IPS-18c (cell line): ENCODE data around the gene BMP2.

Experiments used
- H3K4me3 ChIP-seq: 2 replicates; pipeline ENCODE4 v1.7.0; 2013; ENCODE audit warnings: low read depth, mild to moderate bottlenecking, low read length, moderate library complexity; ENCODE audit not compliant: insufficient read depth
- H3K9me3 ChIP-seq: one replicate; pipeline ENCODE4 v1.6.1; 2013; ENCODE audit warnings: mild to moderate bottlenecking, low read length, moderate library complexity; ENCODE audit not compliant: control insufficient read depth, insufficient read depth

The BMP2 gene

DNA sequence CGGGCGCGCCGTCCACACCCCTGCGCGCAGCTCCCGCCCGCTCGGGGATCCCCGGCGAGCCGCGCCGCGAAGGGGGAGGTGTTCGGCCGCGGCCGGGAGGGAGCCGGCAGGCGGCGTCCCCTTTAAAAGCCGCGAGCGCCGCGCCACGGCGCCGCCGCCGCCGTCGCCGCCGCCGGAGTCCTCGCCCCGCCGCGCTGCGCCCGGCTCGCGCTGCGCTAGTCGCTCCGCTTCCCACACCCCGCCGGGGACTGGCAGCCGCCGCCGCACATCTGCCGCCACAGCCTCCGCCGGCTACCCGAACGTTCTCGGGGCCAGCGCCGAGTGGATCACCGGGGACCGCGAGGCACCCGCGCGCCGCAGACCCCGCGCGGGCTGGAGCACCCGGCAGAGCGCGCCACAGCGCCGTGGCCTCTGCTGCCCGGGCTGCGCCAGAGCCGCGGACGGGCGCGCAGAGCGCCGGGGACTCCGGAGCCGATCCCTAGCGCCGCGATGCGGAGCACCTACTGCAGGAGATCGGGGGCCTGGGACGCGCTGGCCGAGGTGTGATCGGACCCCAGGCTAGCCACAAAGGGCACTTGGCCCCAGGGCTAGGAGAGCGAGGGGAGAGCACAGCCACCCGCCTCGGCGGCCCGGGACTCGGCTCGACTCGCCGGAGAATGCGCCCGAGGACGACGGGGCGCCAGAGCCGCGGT, at the start of gene BMP2:
BMP2 (plus strand) TSS at position 151 of the 692 bp plus-strand sequence. CDS start 2,441 bp downstream, outside the sequence.
- H3K4me3 ChIP-seq = peak within 1 kb of the TSS; percentile 90
- peaks cover 2% of the 10 kb centered on the region for H3K9me3 ChIP-seq

DNA sequence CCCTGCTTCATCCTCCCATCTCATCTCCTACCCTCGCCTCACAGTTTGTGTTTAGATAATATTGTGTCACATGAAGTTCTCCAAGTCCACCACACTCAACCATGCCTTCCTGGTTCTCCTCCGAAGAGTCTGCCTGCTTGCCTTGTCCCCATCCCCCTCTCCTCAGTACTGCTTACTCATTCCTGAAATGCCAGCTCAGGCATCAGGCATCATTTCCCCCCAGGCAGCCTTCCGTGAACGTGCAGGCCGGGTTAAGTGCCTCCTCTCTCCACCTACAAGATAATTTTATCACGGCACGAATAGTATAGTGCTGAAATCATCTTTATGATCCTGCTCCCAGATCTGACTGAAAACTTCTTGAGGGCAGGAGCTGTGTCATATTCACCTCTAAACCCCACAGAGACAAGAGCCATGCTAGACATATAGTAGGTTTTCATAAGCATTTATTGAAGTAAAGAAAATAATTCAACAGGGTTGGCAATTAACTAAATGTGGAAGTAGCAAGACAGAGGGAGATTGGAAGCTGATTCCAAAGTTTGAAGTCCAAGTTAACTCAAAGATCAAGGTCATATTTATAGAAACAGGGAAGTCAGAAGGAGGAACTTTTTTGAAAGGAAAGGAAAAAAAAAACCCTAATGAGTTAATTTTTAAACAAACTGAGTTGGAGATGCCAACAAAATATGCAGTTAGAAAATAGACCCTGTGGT, 48.7 kb upstream of the BMP2 start:
- no peak overlapping the region for H3K4me3 ChIP-seq

DNA sequence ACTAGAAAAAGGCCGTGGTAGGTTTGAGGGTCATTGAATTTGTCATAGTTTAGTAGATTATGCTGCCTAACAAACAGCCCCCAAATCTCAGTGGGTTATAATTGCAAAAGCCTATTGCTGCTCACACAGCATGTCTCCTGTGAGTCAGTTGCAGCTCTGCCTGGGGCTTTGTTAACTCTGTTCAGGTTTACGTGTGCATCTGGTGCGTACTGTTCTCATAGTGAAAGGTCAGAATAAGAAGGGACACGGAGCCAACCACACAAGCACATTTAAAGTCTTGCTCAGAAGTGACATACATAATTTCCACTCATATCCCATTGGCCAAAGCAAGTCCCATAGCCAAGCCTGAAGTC, 48.1 kb upstream of the BMP2 start:
- H3K9me3 ChIP-seq = no peaks in the 10 kb centered on the region
- H3K4me3 ChIP-seq = no peak overlapping the region

More for the DNA sequence above, 48.7 kb upstream of the BMP2 start:
- H3K9me3 ChIP-seq = no peaks in the 10 kb centered on the region

DNA sequence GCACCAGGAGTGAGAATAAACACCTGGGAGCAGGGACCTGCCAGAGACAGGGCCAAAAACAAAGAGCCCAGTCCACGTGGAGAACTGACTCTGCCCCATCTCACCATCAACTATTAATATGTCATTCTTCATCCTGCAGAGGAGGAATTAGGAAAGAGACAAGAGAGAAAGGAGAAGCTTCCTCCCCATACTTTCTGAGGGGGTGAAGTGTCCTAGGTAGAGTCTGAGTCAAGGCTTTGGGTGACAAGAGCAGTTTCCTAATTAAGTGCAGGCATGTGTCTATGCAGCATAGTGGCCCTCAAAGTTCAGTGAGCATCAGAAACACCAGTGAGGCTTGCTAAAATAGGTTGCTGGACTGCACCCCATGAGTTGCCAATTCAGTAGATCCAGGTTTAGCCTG, 40.7 kb upstream of the BMP2 start:
- Histone ChIP-seq H3K9me3 (no peaks in the 10 kb centered on the region), H3K4me3 (no peak overlapping the region)

DNA sequence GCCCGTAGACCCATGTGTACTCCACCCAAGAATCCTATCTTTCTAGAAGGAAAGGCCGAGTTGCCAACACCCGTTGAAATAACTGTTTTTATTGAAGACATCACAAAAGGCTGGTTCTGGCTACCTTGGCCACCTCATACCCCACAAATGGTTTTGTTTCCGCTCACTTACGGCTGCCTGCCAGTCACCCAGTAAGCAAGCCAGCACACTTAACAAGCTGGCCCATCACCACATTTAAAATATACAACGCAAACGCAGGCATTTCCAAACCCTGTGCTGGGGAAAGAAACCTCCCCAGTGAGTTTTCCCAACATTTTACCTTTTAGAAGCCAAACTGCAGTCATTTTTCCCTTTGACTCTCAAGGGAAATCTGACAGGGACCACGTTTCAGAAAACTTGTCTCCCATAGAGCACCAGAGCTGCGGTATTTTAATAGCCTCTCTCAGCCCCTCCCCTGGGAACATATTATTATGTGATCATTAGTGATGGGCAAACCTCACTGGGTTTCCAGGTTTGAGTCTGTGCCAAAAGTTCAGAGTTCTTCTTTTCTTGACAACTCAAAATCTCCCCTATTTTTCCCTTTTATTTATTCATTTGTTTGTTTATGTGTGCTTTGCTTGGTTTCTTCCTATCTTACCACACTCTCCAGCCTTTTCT, 36.7 kb upstream of the BMP2 start:
- Histone ChIP-seq H3K4me3 (no peak overlapping the region), H3K9me3 (no peaks in the 10 kb centered on the region)

DNA sequence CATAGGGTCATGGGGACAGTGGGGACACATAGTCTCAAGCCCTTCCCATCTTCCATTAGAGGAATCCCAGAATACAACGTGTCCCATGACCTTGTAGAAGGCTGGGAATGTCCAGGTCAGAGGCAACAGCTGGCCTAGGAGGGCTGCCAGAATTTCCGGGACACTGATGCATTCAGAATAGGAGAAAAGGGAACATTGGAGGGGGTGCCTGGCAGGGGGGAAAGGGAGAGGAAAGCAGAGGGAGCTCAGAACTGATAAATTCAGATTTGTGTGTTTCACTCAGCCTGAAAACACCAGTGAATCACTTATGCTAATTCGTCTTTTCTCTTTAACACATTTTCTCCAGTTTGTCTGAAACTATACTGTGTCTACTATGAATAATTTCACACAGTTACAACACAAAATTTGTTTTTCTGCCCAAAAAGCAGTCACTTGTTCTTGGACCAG, 35.5 kb upstream of the BMP2 start:
- Histone ChIP-seq H3K4me3 (no peak overlapping the region), H3K9me3 (no peaks in the 10 kb centered on the region)

DNA sequence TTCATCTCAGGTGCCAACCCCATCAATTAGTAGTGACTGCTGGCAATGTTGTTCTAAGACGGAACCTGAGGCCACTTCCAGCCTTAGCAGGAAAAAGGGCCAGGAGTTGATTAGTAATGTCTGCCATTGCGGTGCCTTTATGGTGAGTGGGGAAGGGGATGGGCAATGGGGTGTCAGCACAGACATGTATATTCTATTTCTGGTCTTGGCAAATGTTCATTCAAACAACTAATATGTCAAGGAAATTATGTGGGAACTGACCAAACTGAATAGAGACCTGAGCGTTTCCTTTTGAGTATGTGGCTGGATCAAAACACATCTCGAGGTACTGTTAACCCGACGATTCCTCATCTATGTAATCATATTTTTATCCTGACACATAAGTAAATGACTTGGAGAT, 34.6 kb upstream of the BMP2 start:
- no peaks in the 10 kb centered on the region for H3K9me3 ChIP-seq
- no peak overlapping the region for H3K4me3 ChIP-seq

DNA sequence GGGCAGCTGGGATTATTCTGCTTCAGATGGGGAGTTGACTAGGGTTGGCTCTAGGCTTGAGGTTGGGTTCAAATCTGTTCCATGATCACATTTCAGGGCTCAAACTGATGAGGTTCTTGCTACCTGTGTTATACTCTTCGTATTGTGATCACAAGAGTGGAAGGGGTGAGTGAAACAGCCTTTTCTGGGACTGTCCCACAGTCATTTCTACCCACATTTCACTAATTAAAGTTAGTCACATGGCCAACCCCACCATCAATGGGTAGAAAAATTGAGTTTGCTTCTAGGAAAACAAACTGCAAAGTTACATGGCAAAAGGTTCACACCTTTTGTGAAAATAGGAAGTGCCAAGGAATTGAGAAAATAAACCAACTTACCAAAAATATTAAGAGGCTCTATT, 33.5 kb upstream of the BMP2 start:
- Histone ChIP-seq H3K4me3 (no peak overlapping the region), H3K9me3 (no peaks in the 10 kb centered on the region)

DNA sequence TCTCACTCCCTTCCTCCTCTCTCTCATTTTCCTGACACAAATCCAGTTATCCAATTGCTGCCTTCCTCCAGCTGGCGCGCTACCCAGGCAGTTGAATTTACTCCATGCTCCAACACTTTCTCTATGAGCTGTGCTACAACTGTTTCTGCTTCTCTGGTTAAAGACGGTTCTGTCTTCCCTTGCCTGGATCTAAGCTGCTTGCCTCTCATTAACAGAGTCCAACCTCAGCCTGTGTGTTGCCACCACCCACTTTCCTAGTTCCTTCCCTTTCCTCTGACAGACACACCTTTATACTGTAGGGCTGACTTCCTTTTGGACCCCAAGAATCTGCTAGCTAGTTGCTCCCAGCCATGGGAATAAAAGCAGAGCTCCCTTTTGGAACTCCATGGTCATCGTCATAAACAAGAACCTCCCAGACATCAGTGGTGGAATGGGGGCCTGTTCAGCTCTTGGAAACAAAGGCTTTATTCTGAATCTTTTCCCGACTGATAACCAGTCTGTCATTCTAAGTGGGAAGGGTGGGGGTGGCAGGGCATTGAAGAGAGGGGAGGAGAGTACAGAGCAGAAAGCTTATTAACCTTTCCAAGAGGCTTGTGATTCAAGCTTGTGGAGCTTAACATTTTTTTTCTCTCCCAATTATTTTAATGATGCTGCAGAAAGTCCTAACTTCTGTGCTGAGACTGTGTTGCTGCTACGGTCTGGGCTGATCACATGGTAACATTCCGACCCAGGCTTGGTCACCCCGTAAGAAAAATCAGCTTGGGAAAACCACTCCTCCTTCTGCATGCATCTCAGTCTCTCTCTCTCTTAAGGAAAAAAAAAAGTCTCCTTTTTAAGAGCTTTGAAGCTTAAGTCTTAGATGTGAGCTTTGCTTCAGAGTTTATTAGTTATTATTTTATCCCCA, 31.3 kb upstream of the BMP2 start:
- Histone ChIP-seq H3K4me3 (no peak overlapping the region), H3K9me3 (no peaks in the 10 kb centered on the region)

DNA sequence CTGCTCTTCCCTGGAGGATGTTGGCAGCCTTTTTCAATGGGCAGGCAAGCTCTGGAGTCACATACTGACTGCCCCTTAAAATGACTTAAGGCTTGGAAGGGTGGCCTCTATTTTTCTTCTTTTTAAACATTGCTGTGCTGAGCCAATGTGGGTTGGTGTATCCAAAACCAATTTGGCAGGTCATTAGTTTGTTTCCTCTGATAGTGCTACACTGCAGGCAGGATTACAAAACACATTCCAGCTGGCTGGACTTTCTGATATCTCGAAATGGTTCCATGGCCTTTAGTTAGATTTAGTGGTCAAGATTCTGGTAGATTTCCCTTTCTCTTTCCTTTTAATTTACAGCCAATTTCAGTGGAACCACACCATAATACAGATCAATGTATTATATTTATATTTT, 28.1 kb upstream of the BMP2 start:
- Histone ChIP-seq H3K4me3 (no peak overlapping the region), H3K9me3 (no peaks in the 10 kb centered on the region)

DNA sequence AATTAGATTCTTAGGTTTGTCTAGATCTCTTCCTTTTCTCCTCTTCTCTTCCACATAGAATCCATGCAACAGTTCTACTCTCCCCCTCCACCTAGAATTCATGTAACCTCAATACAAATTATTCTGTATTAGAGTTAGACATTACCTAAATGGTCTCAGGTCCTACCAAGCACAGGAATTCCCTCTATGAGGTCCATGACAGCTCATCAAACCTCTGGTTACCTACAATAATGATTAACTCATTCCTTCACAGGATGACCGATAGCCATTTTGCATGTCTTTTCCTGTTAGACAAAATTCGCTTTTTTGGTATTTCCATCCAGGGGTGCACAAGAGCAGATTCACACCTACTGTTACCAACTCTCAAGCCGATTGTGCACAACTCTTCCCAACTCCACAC, 27.4 kb upstream of the BMP2 start:
- Histone ChIP-seq H3K9me3 (no peaks in the 10 kb centered on the region), H3K4me3 (no peak overlapping the region)

DNA sequence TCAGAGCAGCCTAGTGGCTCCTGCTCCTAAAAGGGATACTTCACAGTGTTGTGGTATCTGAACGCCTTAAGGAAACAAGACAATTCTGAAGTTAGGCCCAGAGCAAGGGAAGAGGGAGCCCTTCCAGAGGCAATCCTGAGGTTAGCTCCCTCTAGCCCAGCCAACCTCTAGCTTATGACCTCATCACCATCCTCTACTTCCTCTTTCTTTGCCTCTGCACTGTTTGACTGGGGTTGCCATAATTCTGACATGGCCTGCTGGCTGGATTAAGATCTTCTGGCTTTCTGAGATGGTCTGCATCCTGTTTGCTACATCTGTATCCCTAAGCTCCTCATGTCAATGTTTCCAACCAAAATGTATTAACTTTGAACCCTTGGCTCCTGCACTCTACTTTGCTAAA, 23.3 kb upstream of the BMP2 start:
- Histone ChIP-seq H3K4me3 (no peak overlapping the region), H3K9me3 (no peaks in the 10 kb centered on the region)

DNA sequence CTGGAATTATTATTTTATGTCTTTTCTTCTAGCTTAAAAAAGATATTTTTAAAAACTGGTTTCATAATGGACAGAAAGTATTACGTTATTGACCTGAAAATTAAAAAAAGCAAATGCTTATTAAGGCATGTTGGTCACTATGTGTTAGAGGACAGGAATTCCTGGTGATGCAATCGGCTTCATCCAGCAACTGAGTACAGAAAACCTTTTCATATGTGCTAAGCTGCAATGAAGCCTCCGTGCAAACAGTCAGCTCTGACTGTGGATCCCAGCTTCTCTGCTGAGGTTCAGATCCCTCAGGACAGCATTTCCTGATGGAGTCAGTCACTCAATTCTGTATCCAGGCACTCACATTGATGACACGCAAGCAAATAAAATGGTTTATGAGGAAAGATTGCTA, 22.7 kb upstream of the BMP2 start:
- Histone ChIP-seq H3K9me3 (no peaks in the 10 kb centered on the region), H3K4me3 (no peak overlapping the region)

DNA sequence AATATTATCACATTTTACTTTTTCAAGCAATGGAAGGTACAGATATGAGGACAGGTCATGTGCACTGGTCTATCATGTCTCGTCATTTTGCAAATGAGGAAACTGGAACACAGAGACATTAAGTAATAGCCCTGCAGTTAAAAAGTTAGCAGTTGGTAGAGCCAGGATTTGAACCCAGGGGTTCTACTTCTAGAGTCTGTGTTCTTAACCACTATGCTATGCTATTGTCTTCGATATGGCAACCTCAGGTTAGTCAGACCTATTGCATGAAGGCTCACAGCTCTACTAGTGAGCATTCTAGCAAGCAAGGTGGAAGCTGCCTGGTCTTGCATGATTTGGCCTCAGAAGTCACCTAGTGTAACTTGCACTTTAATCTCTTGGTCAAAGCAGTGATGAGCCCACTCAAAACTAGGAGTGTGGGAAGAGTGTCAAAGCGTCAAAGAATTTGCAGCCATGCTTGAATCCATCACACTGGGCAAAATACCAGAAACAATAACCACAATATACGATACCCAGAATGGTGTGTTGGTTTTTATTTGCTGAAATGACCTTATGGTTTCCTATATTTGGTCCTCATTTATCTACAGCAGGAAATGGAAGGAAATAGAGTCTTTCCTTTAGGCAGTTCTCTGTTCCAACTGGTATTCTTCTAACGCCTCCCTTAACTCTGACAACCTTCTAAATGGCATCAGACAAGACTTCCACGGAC, 20.4 kb upstream of the BMP2 start:
- Histone ChIP-seq H3K9me3 (no peaks in the 10 kb centered on the region), H3K4me3 (no peak overlapping the region)

DNA sequence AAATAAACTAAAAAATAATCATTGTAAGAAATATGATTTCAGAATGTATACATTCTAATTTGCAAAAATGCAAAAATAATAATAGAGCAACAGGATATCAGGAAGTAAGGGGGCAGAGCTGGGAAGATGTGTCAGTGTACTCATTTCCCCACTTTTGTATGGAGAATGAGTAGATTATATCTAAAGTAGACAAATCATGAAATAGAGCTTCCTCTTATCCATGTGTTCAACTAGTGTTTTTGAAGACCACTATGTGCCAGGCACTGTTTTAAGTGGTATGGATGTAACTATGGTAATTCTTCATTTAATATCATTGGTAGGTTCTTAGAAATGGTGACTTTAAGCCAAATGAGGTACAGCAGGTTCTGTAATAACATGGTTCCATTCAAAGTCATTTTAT, 17.0 kb upstream of the BMP2 start:
- no peak overlapping the region for H3K4me3 ChIP-seq
- H3K9me3 ChIP-seq = no peaks in the 10 kb centered on the region

DNA sequence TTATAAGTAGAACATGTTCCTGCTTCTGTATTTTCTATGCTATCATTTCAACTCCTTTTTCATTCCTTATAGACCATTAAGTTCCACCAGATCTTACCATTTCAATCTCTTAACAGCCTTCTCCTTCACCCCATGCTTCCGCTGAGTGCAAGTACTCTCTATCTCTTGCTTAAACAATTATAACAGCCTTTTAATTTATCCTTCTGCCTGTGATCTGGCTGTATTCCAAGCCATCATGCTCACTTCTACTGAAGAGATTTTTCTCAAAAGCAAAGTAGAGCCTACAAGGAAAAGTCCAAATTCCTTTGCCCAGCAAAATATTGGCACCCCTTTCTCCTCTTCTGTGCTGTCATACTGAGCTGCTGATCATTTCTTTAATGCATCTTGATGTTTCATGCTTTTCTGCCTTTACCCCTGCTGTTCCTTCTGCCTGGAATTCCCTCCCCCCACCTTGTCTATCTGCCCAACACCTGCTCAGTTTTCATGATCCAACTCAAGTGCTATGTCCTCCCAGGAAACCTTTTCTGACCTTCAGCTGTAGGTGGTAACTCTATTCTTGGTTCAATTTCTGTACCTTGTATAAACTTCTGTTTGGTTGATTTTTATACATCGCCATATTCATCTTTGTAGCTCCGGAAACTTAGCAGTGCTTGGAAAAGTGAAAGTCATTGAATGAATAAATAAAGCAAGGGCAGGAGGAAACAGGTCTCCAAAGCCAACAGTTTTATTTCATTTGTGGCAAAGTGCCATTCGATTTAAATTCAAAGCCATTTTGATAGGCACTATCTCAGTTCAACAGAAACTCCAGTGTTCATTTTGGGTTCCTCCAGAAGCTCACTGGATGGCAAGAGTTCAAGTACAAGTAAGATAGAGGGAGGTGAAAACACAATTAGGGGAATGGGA, 10.5 kb upstream of the BMP2 start:
- H3K9me3 ChIP-seq = no peaks in the 10 kb centered on the region
- H3K4me3 ChIP-seq = no peak overlapping the region
